Measurements from ENCODE around the gene FBXO11. TPM values are rescaled to one million over a fixed set of nuclear protein-coding genes. Genes with fewer than 3 reads are reported as not detected.
A peak's percentile ranks its signal among the peaks of the same experiment; 100 is the strongest.

The FBXO11 gene
- total RNA-seq (10 to 100 TPM; 64.8 to 80.4 TPM), polyA plus RNA-seq (10 to 100 TPM; 17.5 to 38.1 TPM)
- long read RNA-seq, donor 1, partial matches to known transcripts, result 4 of 46 reads
- long read RNA-seq, donor 1, other reads (novel, unspliced or antisense), result 41 of 46 reads
- long read RNA-seq, donor 2, full-length matches to known transcripts, result 11 of 45 reads
- long read RNA-seq, donor 2, partial matches to known transcripts, result 3 of 45 reads
- long read RNA-seq, donor 2, other reads (novel, unspliced or antisense), result 31 of 45 reads

DNA sequence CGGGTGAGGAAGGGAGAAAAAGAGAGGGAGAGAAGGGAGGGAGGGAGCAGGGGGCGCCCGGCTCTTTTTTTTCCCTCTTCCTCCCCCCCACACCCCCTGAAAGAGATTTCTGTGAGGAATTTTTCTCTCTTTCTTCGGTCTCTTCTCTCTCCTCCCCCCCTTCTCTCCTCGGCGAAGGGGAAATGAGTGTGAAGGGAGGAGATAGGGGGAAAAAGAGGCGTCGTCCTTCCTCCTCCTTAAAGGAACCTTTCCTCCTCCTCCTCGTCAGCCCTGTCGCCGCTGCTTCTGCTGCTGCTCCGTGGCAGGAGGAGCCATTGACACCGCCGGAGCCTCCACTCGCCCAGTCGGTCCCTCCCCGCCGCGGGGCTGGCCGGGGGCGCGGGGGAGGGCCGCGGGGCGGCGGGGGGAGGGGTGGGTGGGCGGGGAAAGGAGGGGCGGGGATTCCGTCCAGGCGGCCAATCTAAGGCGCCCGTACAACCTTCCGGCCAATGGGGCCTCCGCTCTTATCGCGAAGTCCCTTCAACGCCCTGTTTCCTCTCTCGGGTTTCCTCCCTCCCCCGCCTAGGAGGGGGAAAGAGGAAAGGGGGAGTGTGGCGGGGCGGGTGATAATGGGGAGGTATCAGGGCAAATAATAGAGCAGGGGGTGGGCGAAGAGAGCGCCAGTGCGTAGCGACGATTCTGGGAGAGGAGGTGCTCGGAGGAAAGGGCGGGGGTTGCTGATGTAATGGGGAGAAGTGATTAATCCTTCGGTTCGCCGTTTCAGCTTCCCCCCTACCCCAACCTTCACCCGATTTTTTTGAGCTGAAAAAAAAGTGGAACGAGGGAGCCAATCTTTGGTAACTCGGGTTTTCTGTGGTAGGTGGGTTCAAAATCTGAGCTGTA lies at the start of gene FBXO11:
Gene FBXO11, minus strand, starts transcription at position 342 of the 882 bp plus-strand sequence. CDS start 778 bp downstream, outside the sequence.
- WGBS, 2 donors, result 0 to 1% methylated on average over 20 to 54 of the region's 54 CpGs
- peak within 1 kb of the TSS; percentile 80 to 99 for H3K27ac ChIP-seq (ENCODE audit: low read depth in 1 of 2, low read length in 2 of 2)
- intact Hi-C loops (cut with DNase I), result loop anchor here (2.0 to 10.0 kb wide), 6 partner anchors 52 to 518 kb away; partner anchors contain the start of gene MSH6 (in 2 of the 2)

GRCh38 chr2:47950340-47951301 lies 44.3 kb upstream of the FBXO11 start:
- Histone ChIP-seq H3K4me1 (ENCODE audit: control insufficient read depth in 1 of 2, insufficient read depth in 2 of 2, low read length in 2 of 2) (no peaks in the 10 kb centered on the region), H3K4me3 (ENCODE audit: low read length in 2 of 2) (no peak overlapping the region), H3K27me3 (ENCODE audit: control insufficient read depth in 1 of 2, insufficient read depth in 2 of 2, low read length in 1 of 2) (no peaks in the 10 kb centered on the region), H3K9me3 (ENCODE audit: control insufficient read depth, low read length) (no peaks in the 10 kb centered on the region), H3K27ac (ENCODE audit: low read depth in 1 of 2, low read length in 2 of 2) (no peak overlapping the region), H3K36me3 (ENCODE audit: control insufficient read depth in 1 of 2, insufficient read depth in 2 of 2, low read length in 1 of 2) (no peaks in the 10 kb centered on the region)
- ATAC-seq (ENCODE audit: low FRiP score) (no peak), DNase-seq (no peak)
- WGBS, 2 donors, result 25 to 59% methylated on average over 1 to 2 of the region's 2 CpGs
- intact Hi-C loops (cut with DNase I), result no loop called here

More for the DNA sequence above, at the start of gene FBXO11:
- H3K36me3 ChIP-seq (ENCODE audit: control insufficient read depth in 1 of 2, insufficient read depth in 2 of 2, low read length in 1 of 2), result no peaks in the 10 kb centered on the region
- peak within 1 kb of the TSS; percentile 98 to 99 for H3K4me3 ChIP-seq (ENCODE audit: low read length in 2 of 2)
- ATAC-seq (ENCODE audit: low FRiP score) (peak; percentile 96), DNase-seq (peak; percentile 96 to 98)
- no peaks in the 10 kb centered on the region for H3K4me1 ChIP-seq (ENCODE audit: control insufficient read depth in 1 of 2, insufficient read depth in 2 of 2, low read length in 2 of 2)
- H3K27me3 ChIP-seq (ENCODE audit: control insufficient read depth in 1 of 2, insufficient read depth in 2 of 2, low read length in 1 of 2), result no peaks in the 10 kb centered on the region
- no peaks in the 10 kb centered on the region for H3K9me3 ChIP-seq (ENCODE audit: control insufficient read depth, low read length)

GRCh38 chr2:47946593-47946992 lies 40.3 kb upstream of the FBXO11 start:
- no peak for ATAC-seq (ENCODE audit: low FRiP score)
- Histone ChIP-seq H3K9me3 (ENCODE audit: control insufficient read depth, low read length) (no peaks in the 10 kb centered on the region), H3K4me1 (ENCODE audit: control insufficient read depth in 1 of 2, insufficient read depth in 2 of 2, low read length in 2 of 2) (no peaks in the 10 kb centered on the region), H3K27ac (ENCODE audit: low read depth in 1 of 2, low read length in 2 of 2) (no peak overlapping the region), H3K36me3 (ENCODE audit: control insufficient read depth in 1 of 2, insufficient read depth in 2 of 2, low read length in 1 of 2) (no peaks in the 10 kb centered on the region), H3K27me3 (ENCODE audit: control insufficient read depth in 1 of 2, insufficient read depth in 2 of 2, low read length in 1 of 2) (no peaks in the 10 kb centered on the region), H3K4me3 (ENCODE audit: low read length in 2 of 2) (no peak overlapping the region)
- DNase-seq, result no peak
- WGBS, 2 donors, result 78 to 81% methylated on average over 5 of the region's 5 CpGs
- intact Hi-C loops (cut with DNase I), result no loop called here

DNA sequence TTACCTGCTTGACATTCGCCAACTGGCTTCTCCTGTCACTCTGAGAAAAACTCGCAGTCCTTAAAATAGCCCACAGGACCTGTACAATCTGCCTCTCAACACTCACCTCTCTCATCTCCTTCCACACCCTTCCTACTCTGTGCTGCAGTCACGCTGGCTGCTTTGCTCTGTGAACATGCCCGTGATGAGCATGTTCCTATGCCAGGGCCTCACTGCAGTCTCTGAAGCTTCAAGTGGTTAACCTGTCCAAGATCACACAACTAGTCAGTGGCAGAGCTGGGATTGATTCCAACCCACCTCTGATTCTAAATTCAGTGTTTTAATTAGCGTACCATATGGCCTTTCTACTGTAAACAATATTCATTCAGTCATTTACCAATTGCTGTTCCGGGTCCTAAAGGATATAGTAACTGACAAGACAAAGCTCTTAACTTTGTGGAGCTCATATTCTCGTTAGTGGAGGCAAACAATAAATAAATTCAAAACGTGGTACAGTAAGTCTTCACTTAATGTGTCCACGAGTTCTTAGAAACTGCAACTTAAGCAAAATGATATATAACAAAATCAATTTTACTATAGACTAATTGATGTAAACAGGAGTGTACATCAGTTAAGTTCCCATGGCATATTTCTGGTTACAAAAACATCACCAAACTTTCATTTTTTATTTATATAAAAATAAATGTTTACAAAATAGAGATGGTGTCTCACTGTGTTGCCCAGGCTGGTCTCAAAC lies 38.9 kb upstream of the FBXO11 start:
- DNase-seq, result no peak
- Histone ChIP-seq H3K36me3 (ENCODE audit: control insufficient read depth in 1 of 2, insufficient read depth in 2 of 2, low read length in 1 of 2) (no peaks in the 10 kb centered on the region), H3K27ac (ENCODE audit: low read depth in 1 of 2, low read length in 2 of 2) (no peak overlapping the region), H3K9me3 (ENCODE audit: control insufficient read depth, low read length) (no peaks in the 10 kb centered on the region), H3K4me3 (ENCODE audit: low read length in 2 of 2) (no peak overlapping the region), H3K27me3 (ENCODE audit: control insufficient read depth in 1 of 2, insufficient read depth in 2 of 2, low read length in 1 of 2) (no peaks in the 10 kb centered on the region), H3K4me1 (ENCODE audit: control insufficient read depth in 1 of 2, insufficient read depth in 2 of 2, low read length in 2 of 2) (no peaks in the 10 kb centered on the region)
- intact Hi-C loops (cut with DNase I), result no loop called here
- ATAC-seq (ENCODE audit: low FRiP score), result no peak
- 76 to 77% methylated on average over 9 of the region's 9 CpGs for WGBS, 2 donors

DNA sequence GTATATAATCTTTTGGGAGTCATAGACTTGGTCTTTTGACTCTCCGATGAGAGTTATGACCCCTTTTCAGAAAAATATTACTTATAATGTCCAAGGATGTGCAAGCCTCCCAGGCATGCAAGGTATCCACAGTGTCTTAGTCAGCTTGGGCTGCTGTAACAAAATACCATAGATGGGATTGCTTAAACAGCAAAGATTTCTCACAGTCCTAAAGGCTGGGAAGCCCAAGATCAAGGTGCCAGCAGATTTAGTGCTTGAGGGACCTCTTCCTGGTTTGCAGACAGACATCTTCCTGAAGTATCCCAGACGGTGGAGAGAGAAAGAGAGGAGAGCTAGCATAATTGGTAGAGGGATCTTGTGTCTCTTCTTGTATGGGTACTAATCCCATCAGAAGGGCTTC lies 35.6 kb upstream of the FBXO11 start:
- Histone ChIP-seq H3K27ac (ENCODE audit: low read depth in 1 of 2, low read length in 2 of 2) (no peak overlapping the region), H3K36me3 (ENCODE audit: control insufficient read depth in 1 of 2, insufficient read depth in 2 of 2, low read length in 1 of 2) (no peaks in the 10 kb centered on the region), H3K4me3 (ENCODE audit: low read length in 2 of 2) (no peak overlapping the region), H3K27me3 (ENCODE audit: control insufficient read depth in 1 of 2, insufficient read depth in 2 of 2, low read length in 1 of 2) (no peaks in the 10 kb centered on the region), H3K9me3 (ENCODE audit: control insufficient read depth, low read length) (no peaks in the 10 kb centered on the region), H3K4me1 (ENCODE audit: control insufficient read depth in 1 of 2, insufficient read depth in 2 of 2, low read length in 2 of 2) (no peaks in the 10 kb centered on the region)
- ATAC-seq (ENCODE audit: low FRiP score) (no peak), DNase-seq (no peak)
- intact Hi-C loops (cut with DNase I), result no loop called here
- WGBS, 2 donors, result 65 to 67% methylated on average over 2 of the region's 2 CpGs

GRCh38 chr2:47937677-47938076 lies 31.4 kb upstream of the FBXO11 start:
- intact Hi-C loops (cut with DNase I), result no loop called here

DNA sequence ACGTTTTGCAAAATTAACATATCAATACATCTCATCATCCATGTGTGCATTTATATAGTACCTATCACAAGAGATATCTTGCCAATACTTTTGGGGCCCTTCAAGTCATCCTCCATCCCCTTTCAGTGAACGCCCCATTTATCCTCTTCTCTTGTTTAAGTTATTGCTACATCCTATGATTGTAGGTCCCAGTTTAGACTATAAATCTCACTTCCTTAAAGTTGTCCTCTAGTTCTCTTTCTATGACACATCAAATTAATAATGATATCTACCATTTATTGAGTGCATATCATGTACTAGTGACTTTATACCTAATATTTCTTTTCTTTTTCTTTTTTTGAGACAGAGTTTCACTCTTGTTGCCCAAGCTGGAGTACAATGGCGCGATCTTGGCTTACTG lies 28.8 kb upstream of the FBXO11 start:
- intact Hi-C loops (cut with DNase I), result no loop called here
- Histone ChIP-seq H3K27me3 (ENCODE audit: control insufficient read depth in 1 of 2, insufficient read depth in 2 of 2, low read length in 1 of 2) (no peaks in the 10 kb centered on the region), H3K27ac (ENCODE audit: low read depth in 1 of 2, low read length in 2 of 2) (no peak overlapping the region), H3K9me3 (ENCODE audit: control insufficient read depth, low read length) (no peaks in the 10 kb centered on the region), H3K4me1 (ENCODE audit: control insufficient read depth in 1 of 2, insufficient read depth in 2 of 2, low read length in 2 of 2) (no peaks in the 10 kb centered on the region), H3K36me3 (ENCODE audit: control insufficient read depth in 1 of 2, insufficient read depth in 2 of 2, low read length in 1 of 2) (no peaks in the 10 kb centered on the region), H3K4me3 (ENCODE audit: low read length in 2 of 2) (no peak overlapping the region)
- no peak for ATAC-seq (ENCODE audit: low FRiP score)
- no peak for DNase-seq
- 78 to 80% methylated on average over 4 of the region's 4 CpGs for WGBS, 2 donors

More at GRCh38 chr2:47937677-47938076, 31.4 kb upstream of the FBXO11 start:
- H3K4me3 ChIP-seq (ENCODE audit: low read length in 2 of 2), result no peak overlapping the region
- no peak for DNase-seq
- no peak overlapping the region for H3K27ac ChIP-seq (ENCODE audit: low read depth in 1 of 2, low read length in 2 of 2)
- no peaks in the 10 kb centered on the region for H3K36me3 ChIP-seq (ENCODE audit: control insufficient read depth in 1 of 2, insufficient read depth in 2 of 2, low read length in 1 of 2)
- ATAC-seq (ENCODE audit: low FRiP score), result no peak
- no peaks in the 10 kb centered on the region for H3K4me1 ChIP-seq (ENCODE audit: control insufficient read depth in 1 of 2, insufficient read depth in 2 of 2, low read length in 2 of 2)
- no peaks in the 10 kb centered on the region for H3K9me3 ChIP-seq (ENCODE audit: control insufficient read depth, low read length)
- no peaks in the 10 kb centered on the region for H3K27me3 ChIP-seq (ENCODE audit: control insufficient read depth in 1 of 2, insufficient read depth in 2 of 2, low read length in 1 of 2)
- 93 to 94% methylated on average over 3 of the region's 3 CpGs for WGBS, 2 donors

- WGBS, 2 donors, result 84 to 95% methylated on average over 3 of the region's 3 CpGs
Measured at GRCh38 chr2:47918043-47918442, 11.7 kb upstream of the FBXO11 start.

More at GRCh38 chr2:47918043-47918442, 11.7 kb upstream of the FBXO11 start:
- intact Hi-C loops (cut with DNase I), result no loop called here
- Histone ChIP-seq H3K36me3 (ENCODE audit: control insufficient read depth in 1 of 2, insufficient read depth in 2 of 2, low read length in 1 of 2) (no peaks in the 10 kb centered on the region), H3K9me3 (ENCODE audit: control insufficient read depth, low read length) (no peaks in the 10 kb centered on the region), H3K4me3 (ENCODE audit: low read length in 2 of 2) (no peak overlapping the region), H3K4me1 (ENCODE audit: control insufficient read depth in 1 of 2, insufficient read depth in 2 of 2, low read length in 2 of 2) (no peaks in the 10 kb centered on the region), H3K27me3 (ENCODE audit: control insufficient read depth in 1 of 2, insufficient read depth in 2 of 2, low read length in 1 of 2) (no peaks in the 10 kb centered on the region), H3K27ac (ENCODE audit: low read depth in 1 of 2, low read length in 2 of 2) (no peak overlapping the region)
- no peak for ATAC-seq (ENCODE audit: low FRiP score)
- no peak for DNase-seq
